NCI-H2227 (cell line): ENCODE results near the gene PAX2.

Experiments
- DNase-seq: peaks from one replicate; lab custom pipeline; 2025; ENCODE audit not compliant: unreplicated experiment; lab: John Stamatoyannopoulos, UW

Gene PAX2

GRCh38 chr10:100873827-100874326 lies 128.5 kb downstream of the PAX2 start:
- DNase-seq = no peak

DNA sequence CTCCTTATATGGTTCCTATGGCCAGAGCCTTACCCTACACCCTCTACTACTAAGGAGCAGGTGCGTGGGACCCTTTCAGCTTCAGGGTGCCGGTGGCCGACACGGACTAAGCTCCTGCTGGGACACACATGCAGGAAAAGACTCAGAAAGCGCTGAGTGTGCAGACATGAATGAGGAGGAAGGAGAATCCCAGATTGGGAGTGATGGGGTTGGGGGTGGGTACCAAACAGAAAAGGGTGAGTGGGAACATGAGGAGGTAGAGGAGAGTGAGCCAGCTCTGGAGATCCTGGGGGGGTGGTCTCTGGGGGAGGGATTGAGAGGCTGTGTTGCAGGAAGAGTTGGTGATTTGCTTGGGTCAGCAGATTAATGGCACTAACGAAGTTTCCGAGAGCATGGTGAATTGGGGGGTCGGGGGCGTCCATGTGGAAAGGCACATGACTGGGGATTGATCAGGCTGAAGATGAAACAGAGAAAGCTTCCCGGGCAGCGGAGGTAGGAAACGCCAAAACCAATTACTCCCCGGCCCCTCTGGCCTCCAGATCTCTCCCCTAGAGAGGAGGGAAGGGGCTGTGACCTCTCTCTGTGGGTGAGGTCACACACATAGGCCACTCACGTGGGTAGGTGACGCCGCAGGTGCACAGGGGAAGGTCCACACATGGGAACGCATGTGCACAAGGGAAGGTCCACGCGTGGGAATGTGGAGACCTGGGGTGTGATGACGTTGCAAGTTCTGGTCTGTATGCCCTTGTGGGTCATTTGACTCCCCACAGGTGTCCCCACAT lies 129.5 kb downstream of the PAX2 start:
- DNase-seq = no peak

- no peak for DNase-seq
Observed at GRCh38 chr10:100875484-100876166, 130.2 kb downstream of the PAX2 start.

DNA sequence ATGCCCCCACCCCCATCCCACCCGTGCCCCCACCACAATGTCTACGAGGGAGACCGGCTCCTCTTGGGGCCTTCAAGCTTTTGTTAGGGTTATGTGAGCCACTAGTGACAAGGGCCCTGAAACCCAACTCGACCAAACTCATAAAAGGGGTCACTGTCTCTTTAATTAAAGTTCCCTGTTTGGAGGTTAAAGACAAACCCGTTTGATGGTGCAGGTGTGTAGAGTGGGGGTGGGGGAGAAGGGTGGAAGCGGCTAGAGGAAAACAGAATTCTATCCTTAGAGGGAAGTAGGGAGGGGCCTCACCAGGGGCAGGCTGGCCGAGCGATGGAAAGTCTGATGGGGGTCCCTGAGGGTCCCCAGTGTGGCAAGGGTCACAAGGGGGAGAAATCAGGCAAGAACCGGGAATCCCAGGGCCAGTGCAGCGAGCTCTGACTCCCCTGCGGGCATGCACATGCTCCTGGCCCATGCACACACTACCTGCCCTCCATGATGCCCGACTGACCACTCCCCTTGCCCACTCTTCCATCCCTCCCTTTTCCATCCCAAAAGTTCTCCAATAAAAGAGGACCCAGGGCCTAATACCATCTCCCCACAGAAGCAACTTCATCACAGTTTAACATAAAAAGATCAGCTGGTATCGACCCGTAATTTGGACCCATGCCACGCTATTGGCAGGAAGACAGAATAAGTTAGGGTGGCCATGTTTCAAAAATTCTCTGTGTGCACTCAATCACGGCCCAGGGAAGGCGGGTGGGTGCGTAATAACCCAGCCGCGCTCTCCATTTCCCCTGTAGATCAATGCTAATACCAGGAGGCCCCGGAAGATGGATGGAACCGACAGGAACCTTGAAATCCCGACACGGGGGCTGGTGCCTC lies 131.4 kb downstream of the PAX2 start:
- DNase-seq = no peak

DNA sequence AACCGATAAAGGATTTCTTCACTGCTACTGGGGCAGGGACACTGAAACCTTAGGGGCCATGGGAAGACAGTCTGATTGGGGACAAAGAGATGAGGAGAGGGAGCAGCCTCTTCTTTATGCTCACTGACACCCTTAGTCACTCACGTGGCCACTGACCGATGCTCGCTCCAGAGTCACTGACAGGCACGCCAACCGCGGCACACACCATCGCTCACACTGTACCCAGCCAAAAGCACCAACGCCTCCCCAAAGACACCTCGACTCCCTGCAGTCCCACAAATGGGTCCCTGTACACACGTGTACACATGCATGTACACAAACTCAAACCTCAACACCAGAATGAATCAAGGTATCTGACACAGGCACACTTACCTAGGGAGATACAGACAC lies 132.1 kb downstream of the PAX2 start:
- no peak for DNase-seq

- DNase-seq = peak; percentile 74
Observed at GRCh38 chr10:100878291-100878910, 133.0 kb downstream of the PAX2 start.
